ENCODE measurements around the gene CKM.

DNA sequence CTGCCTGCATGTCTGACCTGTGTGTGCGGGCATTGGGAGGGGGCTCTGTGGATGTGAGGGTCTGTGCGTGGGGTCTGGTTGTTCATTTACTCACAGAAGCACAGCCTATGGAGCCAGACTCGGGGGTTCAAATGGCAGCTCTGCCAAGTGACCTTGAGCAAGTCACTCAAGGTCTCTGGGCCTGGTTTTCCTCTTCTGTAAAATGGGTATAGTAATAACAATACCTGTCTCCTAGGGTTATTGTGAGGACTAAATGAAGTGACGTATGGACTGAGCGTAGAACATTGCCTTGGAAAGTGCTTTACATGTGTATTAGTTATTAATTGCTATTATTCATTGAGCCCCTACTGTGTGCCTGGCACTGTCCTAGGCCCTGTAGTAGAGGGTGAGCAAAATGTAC, 24.4 kb downstream of the CKM start:
- no peak for TF ChIP-seq CTCF (conservative IDR thresholded peaks at IDR 0.05; ENCODE audit: low read depth, low read length)
- no peak for TF ChIP-seq EZH2 (IDR thresholded peaks at IDR 0.05; ENCODE audit: low read length, unreplicated experiment)

All from PC-3 (cell line).